Left ventricle myocardium inferior (tissue), 1 donor: ENCODE measurements around the gene RARRES2. TPM values are rescaled to one million over a fixed set of nuclear protein-coding genes. Genes with fewer than 3 reads are reported as not detected.
"Not testable (repeated sequence)": the region's sequence is repeated elsewhere in the genome, so short reads cannot be mapped to it uniquely, and the experiment has no call there.

Experiments
- DNase-seq: peaks from one replicate; pipeline ENCODE4 v3.0.0-alpha.2; 2020
- H3K27ac ChIP-seq: fragments of 200-600 bp; replicated peaks from 2 replicates; pipeline ENCODE4 v1.8.0; 2021
- H3K27me3 ChIP-seq: fragments of 200-600 bp; 2 replicates; pipeline ENCODE4 v1.8.0; 2021; ENCODE audit warnings: low read depth
- H3K36me3 ChIP-seq: fragments of 200-600 bp; 2 replicates; pipeline ENCODE4 v1.8.0; 2021
- H3K4me1 ChIP-seq: fragments of 200-600 bp; 2 replicates; pipeline ENCODE4 v1.8.0; 2021
- H3K4me3 ChIP-seq: fragments of 200-600 bp; 2 replicates; pipeline ENCODE4 v1.8.0; 2021; ENCODE audit warnings: mild to moderate bottlenecking, moderate library complexity
- H3K9me3 ChIP-seq: fragments of 200-600 bp; replicated peaks from 2 replicates; pipeline ENCODE4 v1.8.0; 2021
- CTCF ChIP-seq: fragments of 200-600 bp; IDR thresholded peaks from 2 replicates; pipeline ENCODE4 v1.8.0; 2021; ENCODE audit warnings: antibody characterized with exemption, mild to moderate bottlenecking, borderline replicate concordance
- intact Hi-C: fragments of 100-400 bp; cut with micrococcal nuclease; formaldehyde crosslinking; loops from one replicate; pipeline ENCODE4 v1.11.0; 2022
- long read RNA-seq: library from polyadenylated mRNA; unstranded; transcript quantifications from one replicate; pipeline ENCODE4 v2.0.0, GENCODE V29; 2021
- total RNA-seq: library from RNA; stranded (reverse); fragmentation: NEBNext Ultra II Directional; extraction: Animal tissue kit (Norgen Biotek cat#: 25700); gene quantifications from one replicate; pipeline ENCODE4 v1.2.1, GENCODE V29; 2021
- donor health status: DM: no; HTN: yes; CAD: no; lungs with severe emphysema.

Gene RARRES2
- 17.6 TPM for total RNA-seq
- long read RNA-seq, transcript RARRES2-201 (6 exons, 740 nt) = major isoform, 11 of 14 reads
- long read RNA-seq, partial matches to known transcripts = 0 of 14 reads
- long read RNA-seq, other reads (novel, unspliced or antisense) = 2 of 14 reads

GRCh38 chr7:150341263-150342120, at the start of gene RARRES2:
Gene RARRES2 (minus strand): TSS chr7:150341629. CDS start chr7:150340609, 1,020 bp downstream.
- peaks cover 30% of the 10 kb centered on the region for H3K4me1 ChIP-seq
- peaks cover 15% of the 10 kb centered on the region for H3K9me3 ChIP-seq
- peak within 1 kb of the TSS; percentile 67 for H3K4me3 ChIP-seq
- intact Hi-C loops = no loop called here
- TF ChIP-seq CTCF = no peak
- DNase-seq = peak; percentile 56
- peak within 1 kb of the TSS; percentile 56 for H3K27ac ChIP-seq
- H3K27me3 ChIP-seq = peaks cover 61% of the 10 kb centered on the region
- no peaks in the 10 kb centered on the region for H3K36me3 ChIP-seq

GRCh38 chr7:150390205-150390604, 48.8 kb upstream of the RARRES2 start:
- H3K36me3 ChIP-seq = peaks cover 3% of the 10 kb centered on the region
- H3K4me3 ChIP-seq = no peak overlapping the region
- no peak overlapping the region for H3K27ac ChIP-seq
- intact Hi-C loops = no loop called here
- H3K27me3 ChIP-seq = no peaks in the 10 kb centered on the region
- peaks cover 16% of the 10 kb centered on the region for H3K4me1 ChIP-seq
- DNase-seq = no peak
- no peaks in the 10 kb centered on the region for H3K9me3 ChIP-seq
- no peak for TF ChIP-seq CTCF

- peaks cover 3% of the 10 kb centered on the region for H3K36me3 ChIP-seq
- intact Hi-C loops = no loop called here
- TF ChIP-seq CTCF = no peak
- no peak overlapping the region for H3K4me3 ChIP-seq
- peak overlapping the region; percentile 73 for H3K27ac ChIP-seq
- peaks cover 16% of the 10 kb centered on the region for H3K4me1 ChIP-seq
- no peaks in the 10 kb centered on the region for H3K27me3 ChIP-seq
- H3K9me3 ChIP-seq = no peaks in the 10 kb centered on the region
- no peak for DNase-seq
These were observed 48.0 kb upstream of the RARRES2 start for GRCh38 chr7:150389532-150389816.

GRCh38 chr7:150388709-150389531, 47.5 kb upstream of the RARRES2 start:
- DNase-seq = peak; percentile 70
- Histone ChIP-seq H3K27ac (peak overlapping the region; percentile 73), H3K36me3 (peaks cover 3% of the 10 kb centered on the region), H3K4me3 (no peak overlapping the region), H3K9me3 (no peaks in the 10 kb centered on the region), H3K4me1 (peaks cover 16% of the 10 kb centered on the region), H3K27me3 (no peaks in the 10 kb centered on the region)
- TF ChIP-seq CTCF = peak; percentile 80
- intact Hi-C loops = no loop called here

GRCh38 chr7:150388306-150388705, 46.9 kb upstream of the RARRES2 start:
- intact Hi-C loops = no loop called here
- H3K9me3 ChIP-seq = no peaks in the 10 kb centered on the region
- H3K4me3 ChIP-seq = no peak overlapping the region
- TF ChIP-seq CTCF = no peak
- peaks cover 3% of the 10 kb centered on the region for H3K36me3 ChIP-seq
- H3K4me1 ChIP-seq = peaks cover 21% of the 10 kb centered on the region
- DNase-seq = no peak
- H3K27me3 ChIP-seq = no peaks in the 10 kb centered on the region
- peak overlapping the region; percentile 73 for H3K27ac ChIP-seq

GRCh38 chr7:150385884-150386283, 44.5 kb upstream of the RARRES2 start:
- H3K4me3 ChIP-seq, H3K9me3 ChIP-seq, intact Hi-C loops, DNase-seq, H3K27me3 ChIP-seq, H3K36me3 ChIP-seq: not testable (repeated sequence)
- H3K27ac ChIP-seq = peak overlapping the region; percentile 33
- peaks cover 22% of the 10 kb centered on the region for H3K4me1 ChIP-seq
